Measurements from ENCODE around the gene COL6A1. TPM values are rescaled to one million over a fixed set of nuclear protein-coding genes. Genes with fewer than 3 reads are reported as not detected.
"Not testable (repeated sequence)": the region's sequence is repeated elsewhere in the genome, so short reads cannot be mapped to it uniquely, and the experiment has no call there.

The COL6A1 gene
- polyA plus RNA-seq, 1 donor = 205 TPM

DNA sequence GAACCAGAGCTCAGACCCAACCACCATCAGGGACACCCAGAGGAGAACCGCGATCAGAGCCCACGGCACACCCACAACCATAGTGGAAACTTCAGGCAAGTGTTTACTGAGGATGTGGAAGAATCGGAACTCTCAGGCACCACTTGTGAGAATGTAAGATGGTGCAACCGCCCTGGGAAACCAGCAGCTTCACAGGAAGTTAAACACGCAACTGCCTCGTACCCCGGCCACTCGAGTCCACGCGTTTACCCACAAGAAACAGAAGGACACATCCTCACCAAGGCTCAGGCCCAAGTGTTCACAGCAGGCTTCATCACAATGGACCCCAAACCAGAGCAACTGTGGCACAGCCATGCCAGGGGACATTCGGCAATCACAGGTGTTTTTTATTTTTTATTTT, 64.9 kb downstream of the COL6A1 start:
- DNase-seq = no peak

DNA sequence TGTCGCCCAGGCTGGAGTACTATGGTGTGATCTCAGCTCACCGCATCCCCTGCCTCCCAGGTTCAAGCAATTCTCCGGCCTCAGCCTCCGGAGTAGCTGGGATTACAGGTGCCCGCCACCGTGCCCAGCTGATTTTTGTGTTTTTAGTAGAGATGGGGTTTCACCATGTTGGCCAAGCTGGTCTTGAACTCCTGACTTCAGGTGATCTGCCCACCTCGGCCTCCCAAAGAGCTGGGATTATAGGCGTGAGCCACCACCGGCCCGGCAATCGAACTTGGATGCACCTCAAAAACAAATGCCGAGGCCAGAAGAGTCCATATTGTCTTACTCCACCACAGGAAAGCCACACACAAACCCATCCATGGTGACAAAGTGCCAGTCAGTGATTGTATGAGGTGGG, 65.3 kb downstream of the COL6A1 start:
- not testable (repeated sequence) for DNase-seq

DNA sequence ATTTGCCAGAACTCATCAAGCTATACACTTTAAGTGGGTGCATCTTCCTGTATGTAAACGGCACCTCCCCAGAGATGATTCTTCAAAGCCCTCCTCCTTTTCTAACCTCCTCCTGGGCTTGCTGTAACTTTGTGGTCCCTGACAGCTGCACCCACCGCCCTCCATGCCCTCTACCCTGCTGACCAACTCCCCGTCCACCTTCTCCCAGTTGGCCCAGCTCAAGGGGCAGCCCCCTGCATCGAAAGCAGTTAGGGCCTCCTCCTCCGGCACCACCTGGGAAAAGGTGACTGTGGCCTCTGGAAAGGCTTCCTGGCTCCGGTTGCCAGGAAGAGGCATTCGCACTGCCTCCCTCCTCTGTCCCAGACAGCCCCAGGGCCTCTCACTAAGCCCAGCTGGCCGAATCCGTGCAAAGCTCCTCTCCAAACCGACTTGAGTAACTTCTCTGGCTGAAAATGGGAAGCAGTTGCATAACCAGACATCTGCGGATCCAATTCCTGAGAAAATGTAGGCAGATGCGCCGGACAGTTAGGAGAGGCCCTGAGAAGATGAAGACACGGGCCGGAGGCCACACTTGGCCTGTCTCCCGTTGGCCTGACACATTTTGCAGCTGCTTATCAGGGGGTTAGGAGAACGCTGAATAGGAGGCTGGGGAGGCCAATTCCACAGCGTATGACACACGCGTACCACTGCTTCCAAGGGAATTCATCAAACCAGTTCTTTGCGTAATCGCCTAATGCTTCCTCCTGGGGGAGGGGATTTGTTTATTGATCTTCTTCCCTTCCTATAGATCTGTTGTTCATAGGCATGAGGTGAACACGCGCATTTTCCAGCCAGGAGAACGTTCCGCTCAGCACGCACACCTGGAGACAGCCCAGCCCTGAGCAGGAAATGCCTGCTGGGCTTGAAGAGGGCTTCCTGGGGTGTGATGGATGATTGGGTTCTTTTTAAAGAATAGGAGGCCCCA, 67.6 kb downstream of the COL6A1 start:
- no peak for DNase-seq

DNA sequence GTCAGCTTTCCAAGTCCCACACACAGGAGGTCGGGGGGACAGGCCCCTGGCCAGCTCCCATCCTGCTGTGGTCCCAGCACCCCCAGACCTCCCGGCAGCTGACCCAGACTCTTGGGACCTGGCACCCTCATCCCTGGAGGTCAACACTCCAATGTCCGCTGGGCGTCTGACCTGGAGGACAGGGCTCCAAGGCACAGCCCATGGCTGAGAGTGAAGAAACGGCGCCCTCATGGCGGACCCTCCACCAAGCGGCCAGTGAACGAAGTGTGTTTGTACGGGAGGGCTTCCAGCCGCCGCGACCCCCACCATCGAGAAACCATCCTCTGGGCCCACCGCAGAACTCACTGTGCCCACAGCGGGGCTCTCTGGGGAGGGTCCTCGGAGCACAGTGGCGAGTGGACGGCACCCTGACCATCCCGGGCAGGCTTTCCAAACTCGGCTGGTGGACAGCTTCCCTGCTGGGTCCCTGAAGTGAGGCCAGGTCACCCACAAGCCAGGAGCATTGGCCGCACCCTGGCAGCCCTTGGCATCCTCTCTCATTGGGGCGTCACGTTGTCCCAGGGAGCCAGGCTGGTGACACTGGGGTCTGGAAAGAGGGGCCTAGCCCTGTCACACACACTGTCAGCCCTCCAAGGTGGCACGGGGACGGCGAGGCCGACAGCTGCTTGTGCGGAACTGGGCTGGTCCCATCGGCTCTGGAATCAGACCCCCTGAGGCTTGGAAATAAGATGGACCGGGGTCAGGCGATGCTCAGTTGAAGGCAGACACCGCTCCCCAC, 68.5 kb downstream of the COL6A1 start:
- no peak for DNase-seq

DNA sequence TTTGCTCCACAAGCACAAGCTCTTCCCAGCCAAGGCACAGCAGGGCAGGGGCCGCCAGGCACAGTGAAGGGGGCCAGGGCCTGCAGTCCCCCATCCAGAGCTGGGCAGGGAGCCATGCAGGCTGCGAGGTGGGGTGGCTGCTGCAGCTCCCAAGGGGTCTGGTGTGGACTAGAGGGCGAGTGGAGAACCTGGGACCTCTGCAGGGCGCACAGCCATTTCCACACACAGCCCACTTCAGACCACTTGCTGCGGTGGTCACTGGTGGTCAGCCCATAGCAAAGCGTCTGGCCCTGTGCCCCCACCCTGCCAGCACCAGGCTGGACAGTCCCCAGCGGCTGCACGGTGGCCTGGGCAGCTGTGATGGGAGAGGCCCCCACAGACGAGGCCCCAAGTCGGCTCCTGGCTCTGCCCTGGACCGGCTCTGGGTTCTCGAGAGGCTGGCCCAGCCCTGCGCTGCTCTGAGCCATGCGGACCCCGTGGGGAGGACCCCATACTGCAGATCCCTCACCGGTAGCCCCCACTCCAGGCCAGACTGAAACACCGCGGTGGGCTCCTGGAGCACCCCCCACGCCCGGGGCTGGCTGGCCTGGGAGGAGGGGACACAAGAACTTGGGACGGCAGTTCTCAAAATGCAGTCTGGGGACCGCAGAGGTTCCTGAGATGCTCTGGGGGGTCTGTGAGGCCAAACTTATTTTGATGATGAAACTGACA, 69.3 kb downstream of the COL6A1 start:
- DNase-seq = no peak

DNA sequence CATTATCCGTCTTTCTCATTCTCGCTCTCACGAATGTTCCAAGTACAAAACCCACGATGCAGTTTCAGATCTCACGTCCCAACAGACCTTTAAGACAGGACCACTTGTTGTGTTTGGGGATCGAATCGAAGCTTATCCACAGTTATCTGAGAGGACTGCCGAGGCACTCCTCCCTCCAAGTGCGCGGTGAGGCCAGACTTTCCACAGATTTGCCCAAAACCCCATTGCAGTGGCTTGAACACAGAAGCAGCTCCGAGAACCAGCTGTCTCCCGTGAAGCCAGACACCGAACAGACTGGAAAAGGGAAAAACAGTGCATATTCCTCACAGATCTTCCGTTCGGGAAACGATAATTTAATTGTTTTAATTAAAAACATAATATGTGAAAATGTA, 69.8 kb downstream of the COL6A1 start:
- no peak for DNase-seq

DNA sequence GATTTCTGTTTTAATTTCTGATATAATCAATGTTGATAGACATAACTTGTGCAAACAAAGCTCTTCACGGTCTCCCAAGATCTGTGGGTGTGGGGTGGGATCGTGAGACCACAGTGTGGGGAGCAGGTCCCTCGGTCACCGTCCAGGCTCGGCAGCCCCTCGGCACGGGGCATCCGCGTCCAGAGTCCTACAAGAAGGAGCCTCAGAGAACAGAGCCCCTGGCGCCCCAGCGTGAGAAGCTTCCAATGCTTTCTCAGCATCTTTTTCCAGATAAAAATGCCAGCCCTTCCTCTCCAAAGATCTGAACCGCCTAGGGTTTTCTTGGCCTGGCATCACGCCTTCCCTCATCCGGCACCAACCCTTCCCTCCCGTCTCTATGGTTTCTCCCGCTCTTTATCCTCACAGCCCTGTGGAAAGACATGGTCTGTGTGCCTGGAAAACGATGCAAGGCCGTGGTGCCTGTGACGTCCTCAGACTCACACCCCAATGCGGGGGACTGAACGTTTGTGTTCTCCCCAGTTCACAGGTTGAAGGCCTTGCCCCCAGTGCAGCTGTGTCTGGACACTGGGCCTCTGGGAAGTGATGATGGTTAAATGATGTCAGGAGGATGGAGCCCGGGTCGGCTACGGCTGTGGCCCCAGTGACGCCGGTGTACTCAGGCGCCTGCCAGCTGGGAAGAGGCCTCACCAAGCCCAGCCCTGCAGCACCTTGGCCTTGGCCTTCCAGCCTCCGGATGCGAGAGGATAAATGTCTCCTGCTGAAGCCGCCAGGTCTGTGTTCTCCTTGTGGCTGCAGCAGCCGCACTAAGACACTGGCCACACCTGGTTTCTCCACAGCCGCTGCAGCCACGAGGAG, 70.5 kb downstream of the COL6A1 start:
- DNase-seq = no peak

DNA sequence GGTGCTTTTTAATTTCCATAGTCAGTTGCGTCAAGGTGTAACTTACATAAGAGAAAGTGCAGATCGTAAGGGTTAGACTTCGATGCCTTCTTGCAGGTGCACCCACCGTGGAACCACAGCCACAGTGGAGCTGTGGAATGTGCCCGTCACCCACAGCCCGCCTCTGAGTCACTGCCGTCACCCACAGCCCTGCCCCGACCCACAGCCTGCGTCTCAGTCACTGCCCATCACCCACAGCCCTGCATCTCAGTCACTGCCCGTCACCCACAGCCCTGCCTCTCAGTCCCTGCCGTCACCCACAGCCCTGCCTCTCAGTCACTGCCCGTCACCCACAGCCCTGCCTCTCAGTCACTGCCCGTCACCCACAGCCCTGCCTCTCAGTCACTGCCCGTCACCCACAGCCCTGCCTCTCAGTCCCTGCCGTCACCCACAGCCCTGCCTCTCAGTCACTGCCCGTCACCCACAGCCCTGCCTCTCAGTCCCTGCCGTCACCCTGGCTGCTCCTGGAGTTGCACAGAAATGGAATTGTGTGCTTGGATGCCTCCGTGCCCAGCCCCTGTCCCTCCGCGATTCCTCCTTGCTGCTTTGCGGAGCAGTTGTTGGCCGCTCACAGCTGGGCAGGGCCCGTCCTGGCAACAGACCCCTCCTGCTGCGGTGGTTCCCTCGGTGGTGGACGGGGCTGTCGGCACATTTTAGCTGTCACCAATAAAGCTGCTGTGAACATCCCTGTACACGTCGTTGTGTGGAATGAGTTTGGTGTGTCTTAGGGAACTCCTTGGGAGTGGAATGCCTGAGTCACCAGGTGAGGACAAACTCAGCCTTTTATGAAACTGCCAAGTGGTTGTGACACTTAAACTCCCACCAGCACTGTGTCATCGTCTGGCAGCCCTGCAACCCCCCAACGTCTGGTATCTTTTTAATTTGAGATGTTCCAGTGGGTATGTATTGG, 71.4 kb downstream of the COL6A1 start:
- DNase-seq = no peak

DNA sequence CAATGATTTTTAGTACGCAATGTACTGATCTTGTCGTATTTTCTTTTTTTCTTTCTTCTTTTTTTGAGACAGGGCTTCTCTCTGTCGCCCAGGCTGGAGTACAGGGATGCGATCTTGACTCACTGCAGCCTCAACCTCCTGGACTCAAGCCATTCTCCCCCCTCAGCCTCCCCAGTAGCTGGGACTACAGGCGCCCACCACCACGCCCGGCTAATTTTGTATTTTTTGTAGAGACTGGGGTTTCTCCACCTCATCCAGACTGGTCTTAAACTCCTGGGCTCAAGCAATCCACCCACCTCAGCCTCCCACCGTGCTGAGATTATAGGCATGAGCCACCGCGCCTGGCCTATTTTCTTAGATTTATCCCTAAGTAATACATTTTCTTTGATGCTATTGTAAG, 72.5 kb downstream of the COL6A1 start:
- no peak for DNase-seq

DNA sequence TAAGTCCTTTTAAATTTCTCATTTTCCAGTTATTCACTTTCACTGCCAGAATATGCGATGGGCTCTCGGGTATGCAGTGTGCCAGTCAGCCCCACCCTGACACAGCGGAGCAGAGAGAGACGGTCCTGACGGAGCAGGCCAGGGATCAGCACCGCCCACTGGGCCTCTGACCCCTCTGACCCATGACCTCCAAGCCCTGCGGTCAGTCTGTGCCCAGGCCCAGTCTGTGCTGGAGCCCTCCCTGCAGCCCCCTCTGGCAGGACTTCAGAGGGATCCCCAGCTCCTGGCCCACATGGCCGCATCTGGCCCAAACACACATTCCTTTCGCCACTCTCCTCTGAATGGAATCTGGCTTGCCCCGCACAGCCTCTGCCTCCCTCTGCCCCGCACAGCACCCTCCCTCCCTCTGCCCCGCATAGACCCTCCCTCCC, 72.9 kb downstream of the COL6A1 start:
- DNase-seq = no peak

Other genes starting within 250 kb of the COL6A1 start
- gene COL6A2, start 116.3 kb downstream of the COL6A1 start, polyA plus RNA-seq (ENCODE audit: insufficient read length) = 161 TPM
- gene FTCD, start 173.8 kb downstream of the COL6A1 start, polyA plus RNA-seq (ENCODE audit: insufficient read length) = 34.1 TPM
- 9.0 TPM for gene SPATC1L, start 202.7 kb downstream of the COL6A1 start, polyA plus RNA-seq (ENCODE audit: insufficient read length)
- 38.8 TPM for gene LSS, start 247.0 kb downstream of the COL6A1 start, polyA plus RNA-seq (ENCODE audit: insufficient read length)

Measured in left kidney (tissue), 2 donors.